Renal cortex interstitium (tissue), 15 donors: ENCODE results near the gene MTRFR. TPM values are rescaled to one million over a fixed set of nuclear protein-coding genes. Genes with fewer than 3 reads are reported as not detected.
"Not testable (repeated sequence)": the region's sequence is repeated elsewhere in the genome, so short reads cannot be mapped to it uniquely, and the experiment has no call there.

ENCODE experiments used
- DNase-seq, 11 donors: peaks; one replicate each; pipeline ENCODE4 v3.0.0-alpha.2; 2013; ENCODE audit warnings: low read depth in 9 of 11, low spot score in 4 of 11; ENCODE audit errors: extremely low read depth in 1 of 11
- long read RNA-seq, 16 experiments: transcript quantifications; one replicate each; lab custom pipeline, GENCODE V29; 2026
- polyA plus RNA-seq, 3 donors: library from polyadenylated mRNA; unstranded; fragments of 120-200 nt; gene quantifications; one replicate each; pipeline ENCODE4 v1.2.1, GENCODE V29; 2013; ENCODE audit not compliant: insufficient read length in 3 of 3

Gene MTRFR
- polyA plus RNA-seq: 10 to 100 TPM; 22.2 to 25.7 (median 23.8) TPM
- long read RNA-seq, donor 1, transcript C12orf65-201 (3 exons, 2,073 nt): major isoform, 13 of 27 reads
- long read RNA-seq, donor 1, partial matches to known transcripts: 9 of 27 reads
- long read RNA-seq, donor 1, other reads (novel, unspliced or antisense): 0 of 27 reads
- long read RNA-seq, donor 2, transcript C12orf65-201 (3 exons, 2,073 nt): major isoform, 16 of 19 reads
- long read RNA-seq, donor 2, partial matches to known transcripts: 0 of 19 reads
- long read RNA-seq, donor 2, other reads (novel, unspliced or antisense): 0 of 19 reads
- long read RNA-seq, donor 3, transcript C12orf65-201 (3 exons, 2,073 nt): major isoform, 23 of 342 reads
- long read RNA-seq, donor 3, partial matches to known transcripts: 313 of 342 reads
- long read RNA-seq, donor 3, other reads (novel, unspliced or antisense): 6 of 342 reads
- long read RNA-seq, donor 4, transcript C12orf65-201 (3 exons, 2,073 nt): major isoform, 11 of 22 reads
- long read RNA-seq, donor 4, partial matches to known transcripts: 8 of 22 reads
- long read RNA-seq, donor 4, other reads (novel, unspliced or antisense): 0 of 22 reads
- long read RNA-seq, donor 5: 0 reads
- long read RNA-seq, donor 6, transcript C12orf65-201 (3 exons, 2,073 nt): major isoform, 10 of 252 reads
- long read RNA-seq, donor 6, partial matches to known transcripts: 232 of 252 reads
- long read RNA-seq, donor 6, other reads (novel, unspliced or antisense): 9 of 252 reads
- long read RNA-seq, donor 7, transcript C12orf65-201 (3 exons, 2,073 nt): major isoform, 13 of 18 reads
- long read RNA-seq, donor 7, partial matches to known transcripts: 0 of 18 reads
- long read RNA-seq, donor 7, other reads (novel, unspliced or antisense): 0 of 18 reads
- long read RNA-seq, donor 8, transcript C12orf65-201 (3 exons, 2,073 nt): major isoform, 19 of 365 reads
- long read RNA-seq, donor 8, transcript C12orf65-204 (2 exons, 1,326 nt): minor isoform, 5 of 365 reads
- long read RNA-seq, donor 8, partial matches to known transcripts: 327 of 365 reads
- long read RNA-seq, donor 8, other reads (novel, unspliced or antisense): 14 of 365 reads
- long read RNA-seq, donor 9, transcript C12orf65-201 (3 exons, 2,073 nt): major isoform, 10 of 10 reads
- long read RNA-seq, donor 9, partial matches to known transcripts: 0 of 10 reads
- long read RNA-seq, donor 9, other reads (novel, unspliced or antisense): 0 of 10 reads
- long read RNA-seq, donor 10, transcript C12orf65-201 (3 exons, 2,073 nt): major isoform, 8 of 10 reads
- long read RNA-seq, donor 10, partial matches to known transcripts: 0 of 10 reads
- long read RNA-seq, donor 10, other reads (novel, unspliced or antisense): 0 of 10 reads
- long read RNA-seq, donor 11, transcript C12orf65-201 (3 exons, 2,073 nt): major isoform, 8 of 209 reads
- long read RNA-seq, donor 11, partial matches to known transcripts: 195 of 209 reads
- long read RNA-seq, donor 11, other reads (novel, unspliced or antisense): 5 of 209 reads
- long read RNA-seq, donor 12, transcript C12orf65-204 (2 exons, 1,326 nt): major isoform, 5 of 7 reads
- long read RNA-seq, donor 12, partial matches to known transcripts: 0 of 7 reads
- long read RNA-seq, donor 12, other reads (novel, unspliced or antisense): 0 of 7 reads
- long read RNA-seq, donor 13: 0 reads
- long read RNA-seq, donor 14, transcript C12orf65-201 (3 exons, 2,073 nt): major isoform, 5 of 379 reads
- long read RNA-seq, donor 14, partial matches to known transcripts: 358 of 379 reads
- long read RNA-seq, donor 14, other reads (novel, unspliced or antisense): 13 of 379 reads
- long read RNA-seq, donor 15, partial matches to known transcripts: 0 of 5 reads
- long read RNA-seq, donor 15, other reads (novel, unspliced or antisense): 0 of 5 reads
- long read RNA-seq, donor 16, transcript C12orf65-204 (2 exons, 1,326 nt): minor isoform, 5 of 736 reads
- long read RNA-seq, donor 16, transcript C12orf65-201 (3 exons, 2,073 nt): major isoform, 38 of 736 reads
- long read RNA-seq, donor 16, partial matches to known transcripts: 662 of 736 reads
- long read RNA-seq, donor 16, other reads (novel, unspliced or antisense): 29 of 736 reads

DNA sequence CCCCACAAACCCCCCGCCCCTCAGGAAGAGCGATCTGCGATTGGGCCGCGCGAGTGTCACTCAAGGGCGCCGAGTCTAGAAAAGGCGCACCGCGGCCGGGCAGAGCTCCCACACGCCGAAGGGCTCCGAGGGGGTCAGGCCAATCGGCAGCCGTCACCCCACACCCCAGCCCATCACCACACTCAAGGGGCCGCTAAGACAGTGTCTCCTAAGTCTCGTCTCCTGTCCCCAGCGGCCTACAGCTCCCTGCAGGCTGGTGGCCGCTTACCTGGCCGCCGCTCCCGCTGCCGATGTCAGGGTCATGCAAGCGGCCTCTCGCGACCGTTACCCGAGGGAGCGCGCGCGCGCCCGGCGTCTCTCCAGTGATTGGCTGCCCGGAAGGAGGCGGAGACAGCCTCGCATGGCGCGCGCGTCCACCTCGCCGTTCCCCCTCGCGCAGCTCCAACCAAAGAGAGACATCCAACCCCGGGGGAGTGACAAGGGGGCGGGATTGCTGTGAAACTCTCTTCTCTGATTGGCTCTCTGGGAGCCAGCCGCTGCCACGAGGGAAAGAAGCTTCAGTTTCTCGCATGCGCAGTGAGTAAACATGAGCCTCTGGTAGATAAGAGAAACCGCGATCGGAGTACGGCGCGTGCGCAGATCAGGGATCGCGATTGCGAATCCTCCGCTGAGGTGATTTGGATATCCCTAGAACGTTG, at the start of gene MTRFR, which contains the start of gene MPHOSPH9:
MTRFR (plus strand) TSS at position 630 of the 698 bp plus-strand sequence. CDS start 20,239 bp downstream, outside the sequence.
MPHOSPH9 (minus strand) TSS at position 335 of the 698 bp plus-strand sequence. CDS start 2,777 bp downstream, outside the sequence.
- peak; percentile 98 to 100 (median 99) for DNase-seq

DNA sequence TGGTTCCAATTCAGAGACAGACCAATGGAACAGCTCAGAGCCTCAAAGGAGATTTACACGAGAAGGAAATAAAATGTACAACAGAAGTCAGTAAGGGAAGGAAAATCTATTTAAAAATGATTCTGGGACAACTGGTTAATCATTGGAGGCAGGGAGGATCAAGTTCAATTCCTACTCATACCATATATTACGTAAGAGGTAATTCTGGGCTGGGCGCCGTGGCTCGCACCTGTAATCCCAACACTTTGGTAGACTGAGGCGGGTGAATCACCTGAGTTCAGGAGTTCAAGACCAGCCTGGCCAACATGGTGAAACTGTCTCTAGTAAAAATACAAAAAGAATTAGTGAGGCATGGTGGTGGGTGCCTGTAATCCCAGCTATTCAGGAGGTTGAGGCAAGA, 45.6 kb upstream of the MTRFR start:
- no peak for DNase-seq

DNA sequence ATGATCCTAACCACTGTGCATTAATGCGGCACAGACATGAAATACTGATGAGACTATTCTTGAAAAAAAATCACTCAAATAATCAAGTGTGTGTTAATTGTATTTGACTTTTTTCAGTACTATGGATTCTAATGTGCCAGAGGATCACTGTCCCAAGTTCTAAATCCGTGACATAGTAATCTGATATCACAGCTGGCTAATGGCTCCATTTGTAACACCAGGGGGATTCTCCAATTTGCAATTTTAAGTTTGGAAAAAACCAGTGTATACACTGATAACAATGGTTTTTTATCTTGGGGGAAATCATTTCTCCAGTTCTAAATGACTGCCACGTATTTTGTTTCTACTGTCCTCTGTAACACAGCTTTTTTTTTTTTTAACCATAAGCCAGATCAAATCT, 33.3 kb upstream of the MTRFR start:
- DNase-seq: no peak

DNA sequence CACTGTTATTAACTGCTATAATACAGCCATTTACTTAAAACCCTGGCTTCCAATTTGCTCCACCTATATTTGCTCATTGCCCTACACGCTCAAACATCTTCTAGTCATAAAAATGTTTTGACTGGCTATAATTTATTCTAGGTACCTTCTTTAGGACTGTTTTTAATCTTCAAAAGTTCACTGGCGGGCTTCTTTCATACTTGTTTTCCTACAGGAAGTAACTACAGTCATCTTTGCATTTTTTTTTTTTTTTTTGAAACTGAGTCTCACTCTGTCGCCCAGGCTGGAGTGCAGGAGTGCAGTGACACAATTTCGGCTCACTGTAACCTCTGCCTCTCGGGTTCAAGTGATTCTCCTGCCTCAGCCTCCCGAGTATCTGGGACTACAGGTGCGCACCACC, 32.8 kb upstream of the MTRFR start:
- DNase-seq: no peak

DNA sequence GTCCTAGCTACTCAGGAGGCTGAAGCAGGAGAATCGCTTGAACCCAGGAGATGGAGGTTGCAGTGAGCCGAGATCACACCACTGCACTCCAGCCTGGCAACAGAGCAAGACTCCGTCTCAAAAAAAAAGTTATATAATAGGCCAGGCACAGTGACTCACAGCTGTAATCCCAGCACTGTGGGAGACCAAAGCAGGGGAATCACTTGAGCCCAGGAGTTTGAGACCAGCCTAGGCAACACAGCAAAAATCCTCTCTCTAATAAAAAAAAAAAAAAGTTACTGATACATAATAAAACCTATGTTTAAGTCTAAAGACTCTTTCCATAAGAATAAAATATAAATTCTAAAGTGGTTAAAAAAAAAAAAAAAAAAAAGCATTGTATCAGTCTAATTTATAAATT, 26.4 kb upstream of the MTRFR start:
- not testable (repeated sequence) for DNase-seq

DNA sequence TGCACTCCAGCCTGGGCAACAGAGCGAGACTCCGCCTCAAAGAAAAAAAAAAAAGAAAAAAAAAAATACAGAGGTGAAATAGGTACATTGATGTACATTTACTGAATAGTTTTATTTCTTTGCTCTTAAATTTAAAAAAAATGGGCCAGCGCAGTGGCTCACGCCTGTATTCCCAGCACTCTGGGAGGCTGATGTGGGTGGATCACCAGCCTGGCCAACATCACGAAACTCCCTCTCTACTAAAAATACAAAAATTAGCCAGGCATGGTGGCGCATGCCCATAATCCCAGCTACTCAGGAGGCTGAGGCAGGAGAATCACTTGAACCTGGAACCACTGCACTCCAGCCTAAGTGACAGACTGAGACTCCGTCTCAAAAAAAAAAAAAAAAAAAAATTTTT, 25.4 kb upstream of the MTRFR start:
- DNase-seq: not testable (repeated sequence)

DNA sequence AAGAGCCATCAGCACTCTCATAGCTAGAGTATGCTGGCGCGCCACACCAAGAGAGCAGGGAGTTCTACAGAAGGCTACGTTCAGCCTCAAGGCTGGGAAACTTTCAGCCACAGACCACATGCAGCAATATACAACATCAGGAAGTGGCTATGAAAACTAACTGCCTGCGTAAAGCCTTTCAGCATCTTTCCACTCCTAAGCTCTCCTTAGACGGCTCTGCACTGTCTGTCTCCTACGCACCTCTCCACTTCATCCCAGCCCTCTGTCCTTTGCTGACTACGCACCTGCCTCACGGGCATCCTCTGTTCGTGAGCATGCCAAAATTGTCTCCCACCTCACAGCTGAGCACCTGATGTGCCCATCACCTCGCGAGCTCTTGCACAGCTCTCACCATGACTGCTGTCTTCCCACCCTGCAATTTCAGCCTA, 10.0 kb upstream of the MTRFR start:
- no peak for DNase-seq

DNA sequence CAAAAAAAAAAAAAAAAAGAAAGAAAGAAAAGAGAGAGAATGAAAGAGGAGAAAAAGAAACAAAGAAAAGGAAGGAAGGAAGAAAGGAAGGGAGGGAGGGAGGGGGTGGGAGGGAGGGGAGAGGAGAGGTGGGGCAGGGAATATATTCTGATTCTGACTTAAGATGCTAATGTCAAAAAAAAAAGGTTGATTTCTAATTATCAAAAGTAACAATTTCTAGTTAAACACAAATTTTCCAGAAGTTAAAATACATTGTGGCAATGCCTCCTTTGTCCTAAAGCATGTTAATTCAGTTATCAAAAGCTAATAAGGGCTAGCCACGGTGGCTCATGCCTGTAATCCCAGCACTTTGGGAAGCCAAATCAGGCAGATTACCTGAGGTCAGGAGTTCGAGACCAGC, 7.8 kb upstream of the MTRFR start:
- DNase-seq: no peak

DNA sequence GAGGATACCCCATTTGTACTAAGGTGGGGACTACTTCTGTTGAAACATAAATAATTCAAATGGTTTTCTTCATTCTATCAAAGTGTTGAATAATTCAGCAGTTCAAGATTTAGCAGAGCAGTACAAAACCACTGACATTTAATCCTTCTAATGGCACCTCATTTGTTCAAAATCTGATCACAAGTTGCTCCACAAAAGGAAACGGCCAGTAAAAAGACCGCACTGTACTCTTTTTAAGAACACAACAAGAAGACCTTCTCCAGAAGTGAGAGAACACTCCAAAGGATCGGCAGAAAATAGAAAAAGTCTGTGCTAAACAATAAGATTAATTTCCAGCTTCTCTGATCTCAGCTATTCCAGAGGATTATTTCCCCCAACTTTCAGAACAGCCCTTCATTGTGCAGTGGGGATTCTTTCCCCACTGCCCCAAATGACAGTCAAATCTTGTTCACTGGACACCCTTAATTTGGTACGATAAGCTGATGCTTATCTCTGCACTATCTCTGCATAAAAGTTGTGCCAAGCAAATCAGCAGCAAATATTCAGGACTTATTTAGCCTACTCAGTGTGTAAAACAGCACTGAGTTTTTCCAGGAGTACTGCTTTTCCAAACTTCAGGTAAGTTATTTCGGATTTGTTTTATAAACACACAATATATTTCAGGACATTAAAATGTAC, 5.5 kb upstream of the MTRFR start:
- no peak for DNase-seq

DNA sequence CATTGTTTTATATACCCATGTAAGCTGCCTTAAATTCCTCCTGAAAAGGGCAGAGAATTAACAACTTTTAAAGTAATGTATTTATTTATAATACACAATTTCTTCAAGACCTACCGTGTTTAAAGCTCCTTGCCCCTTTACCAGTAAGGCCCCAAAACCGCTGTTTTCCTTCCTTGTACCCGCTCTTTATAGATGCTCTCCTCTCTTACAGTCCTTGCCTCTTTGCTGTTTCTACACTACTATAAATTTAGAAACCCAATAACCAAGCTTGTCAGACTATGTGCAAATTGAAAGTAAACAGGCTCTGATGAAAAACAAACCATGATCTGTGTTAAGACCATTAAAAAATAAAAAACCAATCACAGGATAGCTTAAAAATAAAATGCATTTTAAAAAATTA, 4.2 kb upstream of the MTRFR start:
- no peak for DNase-seq

DNA sequence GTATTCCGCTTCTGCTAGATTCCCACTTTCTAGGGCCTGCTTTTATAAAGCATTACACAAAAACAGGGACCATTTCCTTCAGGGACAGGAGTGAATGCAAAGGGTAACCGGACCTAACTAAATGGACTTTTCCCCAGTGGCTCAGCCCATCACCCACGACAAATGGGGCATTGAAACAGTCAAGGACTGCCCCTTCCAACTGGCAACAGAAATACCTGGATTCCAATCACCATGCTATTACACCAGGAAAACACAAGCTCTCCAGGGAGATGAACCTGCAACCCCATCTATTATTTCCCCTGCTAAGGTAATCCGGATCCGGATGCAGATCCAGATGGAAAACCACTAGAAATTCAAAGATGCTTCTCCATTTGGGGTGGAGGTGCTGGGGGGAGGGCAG, 1.3 kb upstream of the MTRFR start:
- no peak for DNase-seq

DNA sequence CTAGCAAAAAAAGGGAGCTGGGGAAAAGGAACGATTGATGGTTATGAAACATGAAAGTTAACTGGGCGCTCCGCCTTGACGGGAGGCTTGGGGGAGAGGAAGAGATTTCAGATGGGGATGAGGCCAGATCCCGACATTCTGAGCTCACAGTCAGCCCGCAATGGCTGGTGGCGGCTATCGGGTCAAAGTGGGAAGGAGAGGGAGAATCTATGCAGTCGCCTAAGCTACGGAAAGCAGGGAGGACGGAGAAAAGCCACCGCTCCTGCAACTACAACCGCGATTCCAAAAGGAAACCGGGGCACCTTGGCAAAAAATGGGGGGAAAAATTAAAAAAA, 797 bp upstream of the MTRFR start:
- DNase-seq: no peak

DNA sequence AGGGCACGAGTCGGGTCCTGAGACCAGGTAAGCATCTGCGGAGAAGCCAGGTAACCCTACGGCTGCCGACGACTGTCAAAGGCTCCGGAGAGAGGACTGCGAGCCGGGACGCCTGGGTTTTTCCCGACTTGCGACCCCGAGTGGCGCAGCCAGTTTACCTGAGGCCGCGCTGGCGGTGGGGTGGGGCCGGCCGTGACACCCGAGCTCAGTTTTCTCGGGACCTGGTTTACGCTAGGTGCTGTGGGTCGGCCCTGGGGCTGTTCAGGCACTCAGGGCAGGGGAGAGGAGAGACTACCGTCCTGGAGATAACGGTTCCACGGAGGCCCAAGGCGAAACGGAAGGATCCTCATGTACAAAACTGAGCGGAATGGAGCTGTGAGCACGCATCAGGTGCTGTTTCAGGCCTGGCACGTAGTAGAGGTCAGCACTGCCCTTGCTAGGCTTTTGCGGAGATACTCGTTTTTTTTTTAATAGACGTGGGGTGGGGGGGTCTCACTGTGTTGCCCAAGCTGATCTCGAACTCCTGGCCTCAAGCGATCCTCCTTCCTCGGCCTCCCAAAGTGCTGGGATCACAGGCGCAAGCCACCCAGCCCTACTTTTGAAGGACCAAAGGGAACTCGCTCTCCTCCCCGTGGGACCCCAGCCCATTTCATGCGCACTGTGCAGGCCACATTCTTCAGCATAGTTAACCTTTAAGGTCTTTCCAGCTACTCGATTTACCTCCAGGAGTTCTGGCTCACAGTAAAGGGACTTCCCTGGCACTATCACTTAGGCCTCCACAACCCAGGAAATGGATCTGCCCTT, 471 bp downstream of the MTRFR start:
- DNase-seq: no peak

DNA sequence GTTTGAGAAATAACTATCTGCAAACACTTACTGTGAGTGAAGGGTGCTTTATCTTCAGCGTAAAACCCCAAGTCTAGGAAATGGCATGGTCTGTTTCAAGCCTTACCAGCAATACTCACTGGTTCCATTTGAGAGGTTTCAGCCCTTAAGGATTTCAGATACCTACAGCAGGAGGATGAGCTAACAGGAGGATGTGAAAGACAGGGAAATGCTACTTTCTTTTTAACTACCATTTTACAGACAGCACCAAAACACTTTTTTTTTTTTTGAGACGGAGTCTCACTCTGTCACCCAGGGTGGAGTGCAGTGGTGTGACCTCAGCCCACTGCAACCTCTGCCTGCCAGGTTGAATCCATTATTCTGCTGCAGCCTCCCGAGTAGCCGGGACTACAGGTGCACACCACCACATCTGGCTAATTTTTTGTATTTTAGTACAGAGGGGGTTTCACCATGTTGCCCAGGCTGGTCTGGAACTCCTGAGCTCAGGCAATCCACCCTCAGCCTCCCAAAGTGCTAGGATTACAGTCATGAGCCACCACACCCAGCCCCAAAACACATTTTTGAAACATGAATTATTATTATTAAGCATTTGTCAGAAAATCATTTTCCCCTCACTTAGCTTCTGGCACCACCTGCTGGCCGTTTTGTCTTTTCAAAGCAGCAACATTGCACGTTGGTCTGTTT, 4.6 kb downstream of the MTRFR start:
- no peak for DNase-seq

DNA sequence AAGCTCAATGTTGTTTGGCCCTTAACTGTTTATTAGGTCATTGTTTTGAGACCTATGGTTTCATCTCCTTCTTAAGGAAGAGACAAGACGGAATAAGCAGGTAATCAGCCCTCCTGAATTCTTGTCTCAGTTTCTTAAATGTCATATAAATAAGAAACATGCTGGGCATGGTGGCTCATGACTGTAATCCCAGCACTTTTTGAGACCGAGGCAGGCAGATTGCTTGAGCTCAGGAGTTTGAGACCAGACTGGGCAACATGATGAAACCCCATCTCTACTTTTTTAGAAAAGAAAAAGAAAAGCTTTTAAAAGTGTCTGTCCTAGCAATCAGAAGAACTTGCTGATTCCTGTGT, 5.1 kb downstream of the MTRFR start:
- DNase-seq: no peak
